ENCODE data around the gene KLF14. TPM values are rescaled to one million over a fixed set of nuclear protein-coding genes. Genes with fewer than 3 reads are reported as not detected.
"Not testable (repeated sequence)": the region's sequence is repeated elsewhere in the genome, so short reads cannot be mapped to it uniquely, and the experiment has no call there.

Gene KLF14
- total RNA-seq, 1 donor from 2014 or later, result not detected

DNA sequence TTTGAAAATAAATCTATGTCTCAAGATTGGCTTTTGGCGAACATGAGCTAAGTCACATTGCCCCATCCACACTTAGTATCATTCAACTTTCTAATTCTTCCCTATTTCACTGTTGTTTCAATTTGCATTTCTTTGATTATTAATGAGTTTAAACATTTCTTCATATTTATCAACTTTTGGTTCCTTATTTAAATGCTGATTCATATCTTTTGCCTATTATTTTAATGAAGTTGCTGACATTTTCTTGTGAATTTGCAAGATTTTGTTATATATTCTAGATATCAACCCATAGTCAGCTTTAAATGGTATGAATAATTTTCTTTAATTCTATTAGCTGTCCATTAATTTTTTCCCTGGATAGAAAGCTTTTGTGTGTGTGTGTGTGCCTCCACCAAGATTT lies 33.2 kb downstream of the KLF14 start:
- Mint-ChIP-seq H3K27me3 (ENCODE audit: insufficient read depth, low read depth) (peaks cover 2% of the 10 kb centered on the region), H3K4me1 (no peaks in the 10 kb centered on the region), H3K4me3 (no peak overlapping the region), H3K9me3 (peaks cover 2% of the 10 kb centered on the region), H3K27ac (no peak overlapping the region), H3K36me3 (no peaks in the 10 kb centered on the region)
- H2AFZ ChIP-seq (replicated peaks), result no peak overlapping the region
- H4K20me1 ChIP-seq (ENCODE audit: low read depth), result no peaks in the 10 kb centered on the region
- no peak overlapping the region for H3K27ac ChIP-seq
- H3K4me2 ChIP-seq, result no peak overlapping the region
- no peak overlapping the region for H3K9ac ChIP-seq
- no peaks in the 10 kb centered on the region for H3F3A ChIP-seq (ENCODE audit: low read depth)
- H3K9me3 ChIP-seq (ENCODE audit: low read depth), result no peaks in the 10 kb centered on the region
- H3K4me1 ChIP-seq, result no peaks in the 10 kb centered on the region
- no peak for DNase-seq (ENCODE audit: low spot score)
- H3K79me2 ChIP-seq (ENCODE audit: low read depth), result no peaks in the 10 kb centered on the region
- H3K4me3 ChIP-seq, result no peak overlapping the region
- H3K36me3 ChIP-seq, result no peaks in the 10 kb centered on the region
- TF ChIP-seq CTCF (IDR thresholded peaks at IDR 0.05) (no peak), EZH2phosphoT487 (IDR thresholded peaks at IDR 0.05) (no peak), EZH2 (IDR thresholded peaks at IDR 0.05) (no peak)
- H3K27me3 ChIP-seq, result no peaks in the 10 kb centered on the region

DNA sequence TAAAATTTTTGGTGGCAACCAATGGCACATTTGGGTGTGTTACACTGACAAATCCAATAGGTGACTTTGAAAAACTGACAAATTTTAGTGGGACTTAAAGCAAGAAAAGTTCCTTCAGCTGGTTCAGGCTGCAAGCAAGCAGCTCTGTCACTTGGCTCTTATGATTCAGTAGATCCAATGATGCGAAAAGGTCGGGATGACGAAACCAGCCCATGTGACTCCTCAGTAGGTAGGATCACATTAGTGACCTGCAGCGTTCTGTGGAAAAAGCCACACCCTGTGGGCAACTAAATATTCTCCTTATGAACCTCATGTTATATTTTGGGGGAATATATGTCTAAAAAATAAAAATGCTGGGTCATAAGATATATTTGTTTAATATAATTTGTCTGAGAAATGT lies 34.3 kb downstream of the KLF14 start:
- H3K9me3 Mint-ChIP-seq, result peaks cover 2% of the 10 kb centered on the region
- H3K4me3 Mint-ChIP-seq, result no peak overlapping the region
- no peaks in the 10 kb centered on the region for H3K4me1 Mint-ChIP-seq
- no peak for DNase-seq (ENCODE audit: low spot score)
- Histone ChIP-seq H3K9ac (no peak overlapping the region), H3K9me3 (ENCODE audit: low read depth) (no peaks in the 10 kb centered on the region), H3K4me2 (no peak overlapping the region), H3K36me3 (no peaks in the 10 kb centered on the region), H3K4me1 (no peaks in the 10 kb centered on the region), H4K20me1 (ENCODE audit: low read depth) (no peaks in the 10 kb centered on the region), H3K4me3 (no peak overlapping the region), H2AFZ (replicated peaks) (no peak overlapping the region), H3K27ac (no peak overlapping the region), H3F3A (ENCODE audit: low read depth) (no peaks in the 10 kb centered on the region), H3K79me2 (ENCODE audit: low read depth) (no peaks in the 10 kb centered on the region), H3K27me3 (no peaks in the 10 kb centered on the region)
- H3K27me3 Mint-ChIP-seq (ENCODE audit: insufficient read depth, low read depth), result peaks cover 2% of the 10 kb centered on the region
- no peak for TF ChIP-seq EZH2 (IDR thresholded peaks at IDR 0.05)
- TF ChIP-seq EZH2phosphoT487 (IDR thresholded peaks at IDR 0.05), result no peak
- H3K27ac Mint-ChIP-seq, result no peak overlapping the region
- no peaks in the 10 kb centered on the region for H3K36me3 Mint-ChIP-seq

- H3K9me3 Mint-ChIP-seq, result peaks cover 2% of the 10 kb centered on the region
- no peaks in the 10 kb centered on the region for H3K4me1 ChIP-seq
- H2AFZ ChIP-seq (replicated peaks), result no peak overlapping the region
- no peaks in the 10 kb centered on the region for H3K36me3 Mint-ChIP-seq
- no peaks in the 10 kb centered on the region for H3K36me3 ChIP-seq
- H3K27ac ChIP-seq, result no peak overlapping the region
- H3F3A ChIP-seq (ENCODE audit: low read depth), result no peaks in the 10 kb centered on the region
- no peak for TF ChIP-seq CTCF (IDR thresholded peaks at IDR 0.05)
- no peak for TF ChIP-seq EZH2phosphoT487 (IDR thresholded peaks at IDR 0.05)
- TF ChIP-seq EZH2 (IDR thresholded peaks at IDR 0.05), result no peak
- H3K4me2 ChIP-seq, result no peak overlapping the region
- no peaks in the 10 kb centered on the region for H3K79me2 ChIP-seq (ENCODE audit: low read depth)
- no peak overlapping the region for H3K4me3 ChIP-seq
- H3K4me1 Mint-ChIP-seq, result no peaks in the 10 kb centered on the region
- H3K27me3 Mint-ChIP-seq (ENCODE audit: insufficient read depth, low read depth), result no peaks in the 10 kb centered on the region
- no peaks in the 10 kb centered on the region for H3K27me3 ChIP-seq
- no peak overlapping the region for H3K27ac Mint-ChIP-seq
- no peak for DNase-seq (ENCODE audit: low spot score)
- H3K4me3 Mint-ChIP-seq, result no peak overlapping the region
- H4K20me1 ChIP-seq (ENCODE audit: low read depth), result no peaks in the 10 kb centered on the region
- H3K9me3 ChIP-seq (ENCODE audit: low read depth), result no peaks in the 10 kb centered on the region
- H3K9ac ChIP-seq, result no peak overlapping the region
Measured at GRCh38 chr7:130697820-130698219, 36.2 kb downstream of the KLF14 start.

- H3K36me3 ChIP-seq, result no peaks in the 10 kb centered on the region
- no peak overlapping the region for H3K4me3 Mint-ChIP-seq
- no peak overlapping the region for H3K4me3 ChIP-seq
- H3K4me1 Mint-ChIP-seq, result no peaks in the 10 kb centered on the region
- no peaks in the 10 kb centered on the region for H3K9me3 ChIP-seq (ENCODE audit: low read depth)
- H3K27me3 ChIP-seq, result no peaks in the 10 kb centered on the region
- TF ChIP-seq EZH2phosphoT487 (IDR thresholded peaks at IDR 0.05) (no peak), CTCF (IDR thresholded peaks at IDR 0.05) (peak; percentile 61), EZH2 (IDR thresholded peaks at IDR 0.05) (no peak)
- no peaks in the 10 kb centered on the region for H3K36me3 Mint-ChIP-seq
- DNase-seq (ENCODE audit: low spot score), result peak; percentile 54
- H3K27me3 Mint-ChIP-seq (ENCODE audit: insufficient read depth, low read depth), result peaks cover 3% of the 10 kb centered on the region
- no peaks in the 10 kb centered on the region for H3F3A ChIP-seq (ENCODE audit: low read depth)
- no peak overlapping the region for H3K27ac ChIP-seq
- H3K27ac Mint-ChIP-seq, result no peak overlapping the region
- no peaks in the 10 kb centered on the region for H3K4me1 ChIP-seq
- no peak overlapping the region for H2AFZ ChIP-seq (replicated peaks)
- H3K9ac ChIP-seq, result no peak overlapping the region
- no peaks in the 10 kb centered on the region for H4K20me1 ChIP-seq (ENCODE audit: low read depth)
- no peak overlapping the region for H3K4me2 ChIP-seq
- H3K79me2 ChIP-seq (ENCODE audit: low read depth), result no peaks in the 10 kb centered on the region
- no peaks in the 10 kb centered on the region for H3K9me3 Mint-ChIP-seq
Measured at GRCh38 chr7:130695840-130696239, 38.2 kb downstream of the KLF14 start.

DNA sequence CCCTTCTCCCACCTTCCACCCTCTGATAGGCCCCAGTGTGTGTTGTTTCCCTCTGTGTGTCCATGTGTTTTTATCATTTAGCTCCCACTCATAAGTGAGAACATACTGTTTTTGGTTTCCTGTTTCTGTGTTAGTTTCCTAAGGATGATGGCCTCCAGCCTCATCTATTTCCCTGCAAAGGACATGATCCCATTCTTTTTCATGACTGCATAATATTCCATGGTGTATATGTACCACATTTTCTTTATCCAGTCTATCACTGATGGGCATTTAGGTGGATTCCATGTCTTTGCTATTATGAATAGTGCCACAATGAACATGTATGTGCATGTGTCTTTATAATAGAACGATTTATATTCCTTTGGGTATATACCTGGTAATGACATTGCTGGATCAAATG lies 41.6 kb downstream of the KLF14 start:
- H3K36me3 ChIP-seq; H3K4me2 ChIP-seq; H3K4me1 Mint-ChIP-seq; H3K9ac ChIP-seq; H3K36me3 Mint-ChIP-seq; H2AFZ ChIP-seq (replicated peaks); H3K79me2 ChIP-seq (ENCODE audit: low read depth); H3K27me3 ChIP-seq; H3F3A ChIP-seq (ENCODE audit: low read depth); H3K9me3 ChIP-seq (ENCODE audit: low read depth); H3K27me3 Mint-ChIP-seq (ENCODE audit: insufficient read depth, low read depth); DNase-seq (ENCODE audit: low spot score); H3K27ac ChIP-seq; H3K27ac Mint-ChIP-seq; H3K4me1 ChIP-seq; H4K20me1 ChIP-seq (ENCODE audit: low read depth); H3K4me3 Mint-ChIP-seq; H3K4me3 ChIP-seq; H3K9me3 Mint-ChIP-seq: not testable (repeated sequence)

All from neural progenitor cell (in vitro differentiated cells).